GM19452 (cell line): ENCODE data around the gene SMOC1.

Experiments used
- ATAC-seq: cut with Tn5 transposase; IDR thresholded peaks from one replicate; pipeline ENCODE4 v1.9.1; 2021; ENCODE audit not compliant: unreplicated experiment

Gene SMOC1

GRCh38 chr14:70077720-70078119 is 198.5 kb downstream of the SMOC1 start:
- ATAC-seq: no peak

GRCh38 chr14:70078329-70078728 is 199.1 kb downstream of the SMOC1 start:
- ATAC-seq: no peak

GRCh38 chr14:70080076-70080475 is 200.9 kb downstream of the SMOC1 start:
- no peak for ATAC-seq
